ENCODE data around the gene DLG4.

The DLG4 gene

GRCh38 chr17:7156342-7156940 lies 63.2 kb downstream of the DLG4 start:
- H3K9me2 ChIP-seq (replicated peaks; ENCODE audit: low read depth, low read length) = no peaks in the 10 kb centered on the region
- no peak overlapping the region for H3K4me2 ChIP-seq (ENCODE audit: low read depth, low read length, poor library complexity, severe bottlenecking)
- no peaks in the 10 kb centered on the region for H4K20me1 ChIP-seq (ENCODE audit: insufficient read depth, low read length, poor library complexity, severe bottlenecking)
- no peaks in the 10 kb centered on the region for H3K9me3 ChIP-seq (ENCODE audit: insufficient read depth, low read depth, low read length)
- no peaks in the 10 kb centered on the region for H3K4me1 ChIP-seq (ENCODE audit: insufficient read depth, low read length, poor library complexity, severe bottlenecking)
- H3K79me2 ChIP-seq (ENCODE audit: insufficient read depth, low read length) = no peaks in the 10 kb centered on the region
- H3K36me3 ChIP-seq (ENCODE audit: insufficient read depth, low read length) = no peaks in the 10 kb centered on the region
- H3K9ac ChIP-seq (ENCODE audit: low read depth, low read length, poor library complexity, severe bottlenecking) = no peak overlapping the region
- no peak overlapping the region for H2AFZ ChIP-seq (ENCODE audit: low read length)
- H3K4me3 ChIP-seq (ENCODE audit: low read length, poor library complexity, severe bottlenecking) = no peak overlapping the region
- no peaks in the 10 kb centered on the region for H3F3A ChIP-seq (ENCODE audit: low read depth)
- TF ChIP-seq EZH2phosphoT487 (IDR thresholded peaks at IDR 0.05; ENCODE audit: borderline replicate concordance) (no peak), CTCF (conservative IDR thresholded peaks at IDR 0.05; ENCODE audit: low read length) (no peak)
- H3K27me3 ChIP-seq (ENCODE audit: insufficient read depth, low read length, poor library complexity, severe bottlenecking) = no peaks in the 10 kb centered on the region

- Histone ChIP-seq H3K9me2 (replicated peaks; ENCODE audit: low read depth, low read length) (no peaks in the 10 kb centered on the region), H3K9ac (ENCODE audit: low read depth, low read length, poor library complexity, severe bottlenecking) (no peak overlapping the region), H3K9me3 (ENCODE audit: insufficient read depth, low read depth, low read length) (no peaks in the 10 kb centered on the region), H4K20me1 (ENCODE audit: insufficient read depth, low read length, poor library complexity, severe bottlenecking) (no peaks in the 10 kb centered on the region), H3F3A (ENCODE audit: low read depth) (no peaks in the 10 kb centered on the region), H3K79me2 (ENCODE audit: insufficient read depth, low read length) (no peaks in the 10 kb centered on the region), H3K4me3 (ENCODE audit: low read length, poor library complexity, severe bottlenecking) (no peak overlapping the region), H3K36me3 (ENCODE audit: insufficient read depth, low read length) (no peaks in the 10 kb centered on the region), H3K4me2 (ENCODE audit: low read depth, low read length, poor library complexity, severe bottlenecking) (no peak overlapping the region), H3K4me1 (ENCODE audit: insufficient read depth, low read length, poor library complexity, severe bottlenecking) (no peaks in the 10 kb centered on the region), H3K27me3 (ENCODE audit: insufficient read depth, low read length, poor library complexity, severe bottlenecking) (no peaks in the 10 kb centered on the region), H2AFZ (ENCODE audit: low read length) (no peak overlapping the region)
- TF ChIP-seq EZH2phosphoT487 (IDR thresholded peaks at IDR 0.05; ENCODE audit: borderline replicate concordance) (no peak), CTCF (conservative IDR thresholded peaks at IDR 0.05; ENCODE audit: low read length) (peak; percentile 20; the same call in 1 of the 2 replicates)
Observed at GRCh38 chr17:7147772-7148171, 71.9 kb downstream of the DLG4 start.

- TF ChIP-seq CTCF (conservative IDR thresholded peaks at IDR 0.05; ENCODE audit: low read length) = no peak
- no peak for TF ChIP-seq EZH2phosphoT487 (IDR thresholded peaks at IDR 0.05; ENCODE audit: borderline replicate concordance)
- no peak overlapping the region for H2AFZ ChIP-seq (ENCODE audit: low read length)
Observed at GRCh38 chr17:7146115-7146514, 73.5 kb downstream of the DLG4 start.

More at GRCh38 chr17:7146115-7146514, 73.5 kb downstream of the DLG4 start:
- Histone ChIP-seq H3K79me2 (ENCODE audit: insufficient read depth, low read length) (no peaks in the 10 kb centered on the region), H3K4me3 (ENCODE audit: low read length, poor library complexity, severe bottlenecking) (no peak overlapping the region), H3K27me3 (ENCODE audit: insufficient read depth, low read length, poor library complexity, severe bottlenecking) (no peaks in the 10 kb centered on the region), H3K4me1 (ENCODE audit: insufficient read depth, low read length, poor library complexity, severe bottlenecking) (no peaks in the 10 kb centered on the region), H3K9me2 (replicated peaks; ENCODE audit: low read depth, low read length) (no peaks in the 10 kb centered on the region), H3K4me2 (ENCODE audit: low read depth, low read length, poor library complexity, severe bottlenecking) (no peak overlapping the region), H3K9ac (ENCODE audit: low read depth, low read length, poor library complexity, severe bottlenecking) (no peak overlapping the region), H3F3A (ENCODE audit: low read depth) (no peaks in the 10 kb centered on the region), H3K9me3 (ENCODE audit: insufficient read depth, low read depth, low read length) (no peaks in the 10 kb centered on the region), H3K36me3 (ENCODE audit: insufficient read depth, low read length) (no peaks in the 10 kb centered on the region), H4K20me1 (ENCODE audit: insufficient read depth, low read length, poor library complexity, severe bottlenecking) (no peaks in the 10 kb centered on the region)

Data from Loucy (cell line).